H9 (cell line): ENCODE results near the gene CCM2. TPM values are rescaled to one million over a fixed set of nuclear protein-coding genes. Genes with fewer than 3 reads are reported as not detected.

ENCODE experiments used
- DNase-seq: peaks from one replicate; pipeline ENCODE4 v3.0.0-alpha.2; 2017
- H2AFZ ChIP-seq: one replicate; pipeline ENCODE4 v1.6.1; 2013; ENCODE audit warnings: mild to moderate bottlenecking, low read length, control low read depth, moderate library complexity
- H2AK5ac ChIP-seq: 2 replicates; pipeline ENCODE4 v1.6.1; 2013; ENCODE audit warnings: low read length, control low read depth, mixed read lengths; ENCODE audit not compliant: insufficient read length
- H2BK120ac ChIP-seq: one replicate; pipeline ENCODE4 v1.6.1; 2013; ENCODE audit warnings: low read depth, mild to moderate bottlenecking, low read length, control low read depth, inconsistent platforms; ENCODE audit not compliant: poor library complexity, severe bottlenecking
- H2BK12ac ChIP-seq: 2 replicates; pipeline ENCODE4 v1.6.1; 2013; ENCODE audit warnings: low read length, control low read depth, mixed read lengths, low read depth; ENCODE audit not compliant: insufficient read length
- H2BK15ac ChIP-seq: 2 replicates; pipeline ENCODE4 v1.6.1; 2013; ENCODE audit warnings: low read depth, low read length, control low read depth
- H2BK20ac ChIP-seq: one replicate; pipeline ENCODE4 v1.6.1; 2013; ENCODE audit warnings: low read depth, mild to moderate bottlenecking, low read length, control low read depth, inconsistent platforms; ENCODE audit not compliant: poor library complexity, severe bottlenecking
- H2BK5ac ChIP-seq: 2 replicates; pipeline ENCODE4 v1.6.1; 2013; ENCODE audit warnings: low read length, control low read depth, mixed read lengths; ENCODE audit not compliant: insufficient read length
- H3K14ac ChIP-seq: 2 replicates; pipeline ENCODE4 v1.6.1; 2013; ENCODE audit warnings: low read length, control low read depth; ENCODE audit not compliant: insufficient read depth
- H3K18ac ChIP-seq: 2 replicates; pipeline ENCODE4 v1.6.1; 2013; ENCODE audit warnings: low read depth, mild to moderate bottlenecking, mixed read lengths, low read length, control low read depth; ENCODE audit not compliant: insufficient read length
- H3K23ac ChIP-seq: 2 replicates; pipeline ENCODE4 v1.6.1; 2013; ENCODE audit warnings: low read length, control low read depth, mixed read lengths, low read depth; ENCODE audit not compliant: insufficient read length
- H3K23me2 ChIP-seq: 2 replicates; pipeline ENCODE4 v1.6.1; 2013; ENCODE audit warnings: low read depth, mild to moderate bottlenecking, mixed read lengths, low read length, control low read depth; ENCODE audit not compliant: insufficient read length, poor library complexity, severe bottlenecking
- H3K27ac ChIP-seq: 2 replicates; pipeline ENCODE4 v1.5.1; 2013; ENCODE audit warnings: low read length, control low read depth, mixed read lengths, low read depth; ENCODE audit not compliant: insufficient read length
- H3K27me3 ChIP-seq: 2 replicates; pipeline ENCODE4 v1.6.1; 2013; ENCODE audit warnings: low read length, control low read depth, inconsistent platforms; ENCODE audit not compliant: insufficient read depth
- H3K4ac ChIP-seq: 2 replicates; pipeline ENCODE4 v1.6.1; 2013; ENCODE audit warnings: low read depth, mild to moderate bottlenecking, control low read depth, inconsistent platforms, low read length, moderate library complexity
- H3K4me1 ChIP-seq: 2 replicates; pipeline ENCODE4 v1.6.1; 2013; ENCODE audit warnings: low read length, control low read depth, inconsistent platforms; ENCODE audit not compliant: insufficient read depth
- H3K4me2 ChIP-seq: 2 replicates; pipeline ENCODE4 v1.6.1; 2013; ENCODE audit warnings: low read length, control low read depth, mixed read lengths; ENCODE audit not compliant: insufficient read length, insufficient read depth
- H3K56ac ChIP-seq: 2 replicates; pipeline ENCODE4 v1.6.1; 2013; ENCODE audit warnings: low read depth, mild to moderate bottlenecking, mixed read lengths, low read length, control low read depth; ENCODE audit not compliant: insufficient read length
- H3K79me1 ChIP-seq: 2 replicates; pipeline ENCODE4 v1.6.1; 2013; ENCODE audit warnings: low read depth, mild to moderate bottlenecking, moderate library complexity, low read length, control low read depth, inconsistent platforms; ENCODE audit not compliant: insufficient read depth, poor library complexity, severe bottlenecking
- H3K79me2 ChIP-seq: 2 replicates; pipeline ENCODE4 v1.6.1; 2013; ENCODE audit warnings: low read length, control low read depth, inconsistent platforms; ENCODE audit not compliant: insufficient read depth
- H3K9ac ChIP-seq: 2 replicates; pipeline ENCODE4 v1.6.1; 2013; ENCODE audit warnings: low read length, control low read depth, mixed read lengths; ENCODE audit not compliant: insufficient read length; ENCODE audit errors: extremely low read depth
- H3K9me3 ChIP-seq: one replicate; pipeline ENCODE4 v1.6.1; 2013; ENCODE audit warnings: low read depth, low read length, inconsistent platforms; ENCODE audit not compliant: control insufficient read depth
- H3T11ph ChIP-seq: one replicate; pipeline ENCODE4 v1.6.1; 2013; ENCODE audit warnings: mild to moderate bottlenecking, low read length, control low read depth, inconsistent platforms
- H4K20me1 ChIP-seq: one replicate; pipeline ENCODE4 v1.6.1; 2013; ENCODE audit not compliant: control insufficient read depth, insufficient read length, insufficient read depth
- H4K5ac ChIP-seq: 2 replicates; pipeline ENCODE4 v1.6.1; 2013; ENCODE audit warnings: low read depth, mild to moderate bottlenecking, mixed read lengths, low read length, control low read depth; ENCODE audit not compliant: insufficient read length
- H4K8ac ChIP-seq: replicated peaks from 2 replicates; pipeline ENCODE4 v1.6.1; 2013; ENCODE audit warnings: low read length, control low read depth, mixed read lengths, low read depth; ENCODE audit not compliant: insufficient read length
- H4K91ac ChIP-seq: 2 replicates; pipeline ENCODE4 v1.6.1; 2013; ENCODE audit warnings: low read depth, mild to moderate bottlenecking, moderate library complexity, mixed read lengths, low read length, control low read depth; ENCODE audit not compliant: insufficient read length
- H3K27ac Mint-ChIP-seq, 3 experiments: 2 replicates in 2 of 3; 3 replicates in 1 of 3; pipeline ENCODE4 v1.8.0; 2020 to 2021; ENCODE audit warnings: mixed read lengths in 3 of 3, mild to moderate bottlenecking in 1 of 3, moderate library complexity in 1 of 3
- H3K27me3 Mint-ChIP-seq: 2 replicates; pipeline ENCODE4 v1.8.0; 2021; ENCODE audit warnings: low read depth, mild to moderate bottlenecking, moderate library complexity, mixed read lengths
- H3K36me3 Mint-ChIP-seq, 3 experiments: 2 replicates in 2 of 3; 3 replicates in 1 of 3; pipeline ENCODE4 v1.8.0; 2020 to 2021; ENCODE audit warnings: low read depth in 3 of 3, mixed read lengths in 3 of 3; ENCODE audit not compliant: insufficient read depth in 1 of 3
- H3K4me1 Mint-ChIP-seq, 2 experiments: 2 replicates each; pipeline ENCODE4 v1.8.0; 2020; ENCODE audit warnings: mixed read lengths in 2 of 2
- H3K4me3 Mint-ChIP-seq, 2 experiments: 2 replicates in 1 of 2; 3 replicates in 1 of 2; pipeline ENCODE4 v1.8.0; 2020 to 2021; ENCODE audit warnings: mild to moderate bottlenecking in 2 of 2, mixed read lengths in 2 of 2, moderate library complexity in 1 of 2
- H3K9me3 Mint-ChIP-seq, 2 experiments: 2 replicates in 1 of 2; 3 replicates in 1 of 2; pipeline ENCODE4 v1.8.0; 2020; ENCODE audit warnings: mild to moderate bottlenecking in 2 of 2, mixed read lengths in 2 of 2, moderate library complexity in 1 of 2
- CTCF ChIP-seq: fragments of 200-600 bp; sonication (generic); conservative IDR thresholded peaks from 3 replicates; pipeline ENCODE4 v1.8.0; 2021; ENCODE audit warnings: antibody characterized with exemption, mild to moderate bottlenecking
- WGBS: extraction: QIAGEN DNeasy Blood & Tissue Kit; methylation state at CpG from one replicate; pipeline ENCODE4 v1.1.7; 2013; ENCODE audit warnings: missing lambda C conversion rate, low lambda C conversion rate, mixed read lengths; ENCODE audit not compliant: insufficient read length; ENCODE audit errors: extremely low coverage; 5-methylcytosine and 5-hydroxymethylcytosine counted together
- total RNA-seq: library from RNA; stranded (reverse); gene quantifications from 2 replicates; pipeline ENCODE4 v1.2.1, GENCODE V29; 2021

The CCM2 gene
- total RNA-seq, 1 experiment from 2014 or later, result 30.4 TPM

GRCh38 chr7:45103958-45104843 is 104.2 kb downstream of the CCM2 start:
- no peak overlapping the region; a peak in 1 of 7 replicates for H3K27ac Mint-ChIP-seq
- no peaks in the 10 kb centered on the region for H3K4me1 Mint-ChIP-seq
- H3K4me2 ChIP-seq, result no peak overlapping the region
- no peak overlapping the region for H2BK15ac ChIP-seq
- no peak overlapping the region for H3K18ac ChIP-seq
- H3K4me1 ChIP-seq, result no peaks in the 10 kb centered on the region
- no peak overlapping the region for H3K56ac ChIP-seq
- no peak overlapping the region for H3T11ph ChIP-seq
- H4K5ac ChIP-seq, result no peak overlapping the region
- no peak overlapping the region for H3K4ac ChIP-seq
- no peaks in the 10 kb centered on the region for H3K27me3 ChIP-seq
- H3K79me1 ChIP-seq, result peaks cover 10% of the 10 kb centered on the region
- TF ChIP-seq CTCF, result no peak
- no peaks in the 10 kb centered on the region for H3K9me3 Mint-ChIP-seq
- no peak overlapping the region for H2BK5ac ChIP-seq
- no peak overlapping the region for H3K23ac ChIP-seq
- H4K8ac ChIP-seq, result no peak overlapping the region
- H3K23me2 ChIP-seq, result no peaks in the 10 kb centered on the region
- DNase-seq, result no peak
- no peak overlapping the region for H2BK120ac ChIP-seq
- H3K36me3 Mint-ChIP-seq, result peaks cover 44 to 94% (median 91%) of the 10 kb centered on the region in 3 experiments; a peak in 6 of 7 replicates
- no peak overlapping the region for H2AFZ ChIP-seq
- H3K27me3 Mint-ChIP-seq, result no peaks in the 10 kb centered on the region
- WGBS, result no CpG with 5 or more reads among the region's 17 CpGs
- H3K79me2 ChIP-seq, result peaks cover 5% of the 10 kb centered on the region; the same call in 1 of the 2 replicates
- no peak overlapping the region for H3K14ac ChIP-seq
- no peak overlapping the region for H3K27ac ChIP-seq
- H2AK5ac ChIP-seq, result no peak overlapping the region
- H3K9me3 ChIP-seq, result no peaks in the 10 kb centered on the region
- H4K91ac ChIP-seq, result no peak overlapping the region
- H3K9ac ChIP-seq, result no peak overlapping the region
- H2BK20ac ChIP-seq, result no peak overlapping the region
- no peak overlapping the region for H2BK12ac ChIP-seq
- no peak overlapping the region for H3K4me3 Mint-ChIP-seq
- no peaks in the 10 kb centered on the region for H4K20me1 ChIP-seq
